ENCODE measurements around the gene GIMAP2.
"Not testable (repeated sequence)": the region's sequence is repeated elsewhere in the genome, so short reads cannot be mapped to it uniquely, and the experiment has no call there.

- not testable (repeated sequence) for TF ChIP-seq CTCF (conservative IDR thresholded peaks at IDR 0.05; ENCODE audit: low read depth, low read length); BHLHE40 (IDR thresholded peaks at IDR 0.05; ENCODE audit: low read depth, low read length); RCOR1 (IDR thresholded peaks at IDR 0.05; ENCODE audit: insufficient replicate concordance, low read length); SMC3 (IDR thresholded peaks at IDR 0.05; ENCODE audit: low read depth, low read length); POLR2A (IDR thresholded peaks at IDR 0.05; ENCODE audit: low read depth, low read length); CEBPB (IDR thresholded peaks at IDR 0.05; ENCODE audit: low read depth, low read length); RFX5 (IDR thresholded peaks at IDR 0.05; ENCODE audit: low read depth, low read length); MAZ (IDR thresholded peaks at IDR 0.05; ENCODE audit: borderline replicate concordance, low read depth, low read length)
- TF ChIP-seq, protein P1, sequence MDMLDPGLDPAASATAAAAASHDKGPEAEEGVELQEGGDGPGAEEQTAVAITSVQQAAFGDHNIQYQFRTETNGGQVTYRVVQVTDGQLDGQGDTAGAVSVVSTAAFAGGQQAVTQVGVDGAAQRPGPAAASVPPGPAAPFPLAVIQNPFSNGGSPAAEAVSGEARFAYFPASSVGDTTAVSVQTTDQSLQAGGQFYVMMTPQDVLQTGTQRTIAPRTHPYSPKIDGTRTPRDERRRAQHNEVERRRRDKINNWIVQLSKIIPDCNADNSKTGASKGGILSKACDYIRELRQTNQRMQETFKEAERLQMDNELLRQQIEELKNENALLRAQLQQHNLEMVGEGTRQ (IDR thresholded peaks at IDR 0.05; ENCODE audit: low read depth, low read length): not testable (repeated sequence)
These were observed 6.9 kb upstream of the GIMAP2 start for GRCh38 chr7:150678601-150679000.
